Tibial nerve (tissue), 3 donors: ENCODE measurements around the gene SLC16A10.

Experiments used
- CTCF ChIP-seq, 5 experiments: fragments of 200-600 bp in 3 of 5; fragments of 450-650 bp in 2 of 5; sonication (generic) in 3 of 5; IDR thresholded peaks; one replicate each; pipeline ENCODE4 v1.5.1; 2016 to 2019; ENCODE audit warnings: antibody characterized with exemption in 5 of 5, mild to moderate bottlenecking in 3 of 5, moderate library complexity in 2 of 5
- POLR2A ChIP-seq, 2 donors: fragments of 450-650 bp; IDR thresholded peaks; one replicate each; pipeline ENCODE4 v1.6.1; 2017; ENCODE audit warnings: antibody characterized with exemption in 2 of 2, mild to moderate bottlenecking in 2 of 2, moderate library complexity in 2 of 2

GRCh38 chr6:111185954-111186353 lies 98.7 kb downstream of the SLC16A10 start:
- TF ChIP-seq POLR2A (IDR thresholded peaks at IDR 0.05) (no peak), CTCF (IDR thresholded peaks at IDR 0.05) (no peak)
